HCT116 (cell line): ENCODE data around the gene FGGY. TPM values are rescaled to one million over a fixed set of nuclear protein-coding genes. Genes with fewer than 3 reads are reported as not detected.

Source experiments
- ATAC-seq: fragments of 200-7000 bp; cut with Tn5 transposase; 2 replicates; pipeline ENCODE4 v1.9.1; 2020; ENCODE audit warnings: mild to moderate bottlenecking, moderate library complexity
- BruUV-seq: library from RNA; stranded (reverse); fragments of 400-500 nt; replicated peaks from 2 replicates; lab custom pipeline; 2021; lab: Mats Ljungman, UMichigan
- CTCF ChIA-PET: fragments of 300-600 bp; sonication (Branson Sonifier 250); formaldehyde crosslinking; loops from one replicate; lab custom pipeline; 2021; ENCODE audit warnings: antibody characterized with exemption; lab: Charles Lee
- POLR2A ChIA-PET: fragments of 300-600, 350-600 bp; sonication (Branson Sonifier 250); formaldehyde crosslinking; loops from one replicate; lab custom pipeline; 2021; ENCODE audit warnings: antibody characterized with exemption; lab: Charles Lee
- RAD21 ChIA-PET, 2 experiments: fragments of 300-600 bp; sonication (Branson Sonifier 250); formaldehyde crosslinking; loops; one replicate each; lab custom pipeline; 2023; ENCODE audit warnings: low total read pairs in 2 of 2; ENCODE audit not compliant: uncharacterized antibody in 2 of 2, unreplicated experiment in 2 of 2, low non-redundant PET in 1 of 2; lab: Charles Lee
- DNase-seq: peaks from one replicate; pipeline ENCODE4 v3.0.0-alpha.2; 2010; ENCODE audit warnings: low read depth, low spot score
- H2AFZ ChIP-seq: fragments of 200-600 bp; shearing (Covaris generic), sonication (generic); 2 replicates; pipeline ENCODE4 v1.6.1; 2017; ENCODE audit warnings: low read depth, mixed run types, mixed read lengths, antibody characterized with exemption, low read length; ENCODE audit not compliant: poor library complexity, severe bottlenecking
- H3K27ac ChIP-seq: 2 replicates; pipeline ENCODE4 v1.5.1; 2012; ENCODE audit warnings: low read depth, low read length
- H3K27me3 ChIP-seq: fragments of 200-600 bp; sonication (generic); 2 replicates; pipeline ENCODE4 v1.6.1; 2016; ENCODE audit warnings: mixed run types, low read length, mixed read lengths; ENCODE audit not compliant: insufficient read depth
- H3K36me3 ChIP-seq, 2 experiments: fragments of 200-500 bp in 1 of 2; fragments of 200-600 bp in 1 of 2; sonication (Bioruptor generic) in 1 of 2; sonication (generic) in 1 of 2; 2 replicates each; pipeline versions ENCODE4 v1.5.1 to v1.6.1; 2014 to 2016; ENCODE audit warnings: low read length in 2 of 2, inconsistent platforms in 1 of 2, mixed read lengths in 1 of 2, mixed run types in 1 of 2; ENCODE audit not compliant: insufficient read depth in 2 of 2, control insufficient read depth in 1 of 2
- H3K4me1 ChIP-seq, 2 experiments: fragments of 200-600 bp in 1 of 2; sonication (generic) in 1 of 2; 2 replicates each; pipeline versions ENCODE4 v1.5.1 to v1.6.1; 2012 to 2017; ENCODE audit warnings: low read length in 2 of 2, inconsistent platforms in 1 of 2, mild to moderate bottlenecking in 1 of 2, mixed read lengths in 1 of 2, mixed run types in 1 of 2, moderate library complexity in 1 of 2; ENCODE audit not compliant: insufficient read depth in 2 of 2, control insufficient read depth in 1 of 2
- H3K4me2 ChIP-seq: fragments of 200-600 bp; sonication (generic); 2 replicates; pipeline ENCODE4 v1.6.1; 2017; ENCODE audit warnings: mixed run types, low read length, mixed read lengths
- H3K4me3 ChIP-seq, 2 experiments: fragments of 200-600 bp in 1 of 2; sonication (generic) in 1 of 2; replicated peaks in 1 of 2; 2 replicates each; pipeline ENCODE4 v1.5.1; 2011 to 2016; ENCODE audit warnings: low read length in 2 of 2, control low read depth in 1 of 2, low read depth in 1 of 2, mild to moderate bottlenecking in 1 of 2, mixed read lengths in 1 of 2, mixed run types in 1 of 2
- H3K79me2 ChIP-seq: fragments of 200-600 bp; sonication (generic); 2 replicates; pipeline ENCODE4 v1.6.1; 2017; ENCODE audit warnings: mild to moderate bottlenecking, mixed run types, low read length, moderate library complexity, mixed read lengths; ENCODE audit not compliant: insufficient read depth
- H3K9ac ChIP-seq: fragments of 200-600 bp; sonication (generic); 2 replicates; pipeline ENCODE4 v1.6.1; 2016; ENCODE audit warnings: low read length, mixed read lengths
- H3K9me2 ChIP-seq: fragments of 200-600 bp; sonication (generic), shearing (Covaris generic); 2 replicates; pipeline ENCODE4 v1.6.1; 2017; ENCODE audit warnings: mixed run types, mild to moderate bottlenecking, moderate library complexity; ENCODE audit not compliant: insufficient read depth
- H3K9me3 ChIP-seq, 2 experiments: fragments of 200-500 bp in 1 of 2; fragments of 200-600 bp in 1 of 2; sonication (Bioruptor generic) in 1 of 2; sonication (generic) in 1 of 2; 2 replicates each; pipeline ENCODE4 v1.6.1; 2014 to 2017; ENCODE audit warnings: low read length in 2 of 2, mixed read lengths in 2 of 2, inconsistent platforms in 1 of 2, low read depth in 1 of 2, mild to moderate bottlenecking in 1 of 2, mixed run types in 1 of 2, moderate library complexity in 1 of 2; ENCODE audit not compliant: control insufficient read depth in 1 of 2, insufficient read depth in 1 of 2
- H4K20me1 ChIP-seq: fragments of 200-600 bp; sonication (generic), shearing (Covaris generic); 2 replicates; pipeline ENCODE4 v1.6.1; 2017; ENCODE audit warnings: mixed run types, mild to moderate bottlenecking, moderate library complexity; ENCODE audit not compliant: insufficient read depth
- CEBPB ChIP-seq: IDR thresholded peaks from 2 replicates; pipeline ENCODE4 v1.6.1; 2012; ENCODE audit warnings: low read depth
- CTCF ChIP-seq, 3 experiments: fragments of 200-600 bp in 1 of 3; sonication (generic) in 1 of 3; IDR thresholded peaks in 2 of 3; conservative IDR thresholded peaks in 1 of 3; 2 replicates each; pipeline ENCODE4 v1.5.1; 2012 to 2017; ENCODE audit warnings: low read depth in 2 of 3, low read length in 2 of 3, antibody characterized with exemption in 1 of 3, borderline replicate concordance in 1 of 3, control low read depth in 1 of 3, mild to moderate bottlenecking in 1 of 3, mixed read lengths in 1 of 3, mixed run types in 1 of 3, moderate library complexity in 1 of 3; ENCODE audit not compliant: insufficient read depth in 1 of 3
- EZH2 ChIP-seq: fragments of 200-600 bp; sonication (generic); IDR thresholded peaks from 2 replicates; pipeline ENCODE4 v1.6.1; 2017; ENCODE audit warnings: antibody characterized with exemption, mixed run types
- FOSL1 ChIP-seq: IDR thresholded peaks from 2 replicates; pipeline ENCODE4 v1.6.1; 2012; ENCODE audit warnings: low read depth
- MAX ChIP-seq: IDR thresholded peaks from 2 replicates; pipeline ENCODE4 v1.6.1; 2012
- POLR2AphosphoS5 ChIP-seq: IDR thresholded peaks from 2 replicates; pipeline ENCODE4 v1.6.1; 2011; ENCODE audit warnings: mild to moderate bottlenecking, low read depth, low read length, moderate library complexity
- SIN3A ChIP-seq: IDR thresholded peaks from 2 replicates; pipeline ENCODE4 v1.6.1; 2012; ENCODE audit warnings: low read depth
- ZNF274 ChIP-seq: fragments of 200-500 bp; sonication (Bioruptor generic); IDR thresholded peaks from 2 replicates; pipeline ENCODE4 v1.6.1; 2014; ENCODE audit warnings: mild to moderate bottlenecking, low read depth, low read length, inconsistent platforms
- intact Hi-C: fragments of 100-400 bp; cut with micrococcal nuclease; formaldehyde crosslinking; loops from 2 replicates; pipeline ENCODE4 v1.10.0; 2022
- total RNA-seq: library from RNA; stranded (reverse); gene quantifications from one replicate; pipeline ENCODE4 v1.2.1, GENCODE V29; 2021; ENCODE audit not compliant: unreplicated experiment

FGGY gene
- total RNA-seq, 1 experiment from 2014 or later: 10.6 TPM

- no peak for TF ChIP-seq CTCF (IDR thresholded peaks at IDR 0.05 in 2 of 3, conservative IDR thresholded peaks at IDR 0.05 in 1 of 3; ENCODE audit: borderline replicate concordance in 1 of 3, insufficient read depth in 1 of 3, low read depth in 2 of 3, low read length in 2 of 3)
Measured at GRCh38 chr1:59714966-59715365, 418.1 kb downstream of the FGGY start (continued).

- Histone ChIP-seq H3K36me3 (no peaks in the 10 kb centered on the region), H3K9me3 (no peaks in the 10 kb centered on the region), H3K79me2 (no peaks in the 10 kb centered on the region), H4K20me1 (no peaks in the 10 kb centered on the region), H3K27ac (no peak overlapping the region), H3K4me1 (no peaks in the 10 kb centered on the region), H3K27me3 (no peaks in the 10 kb centered on the region), H3K9me2 (no peaks in the 10 kb centered on the region), H2AFZ (no peak overlapping the region), H3K4me2 (no peak overlapping the region), H3K9ac (no peak overlapping the region), H3K4me3 (no peak overlapping the region)
- CTCF ChIA-PET: no interaction called here
- DNase-seq (no peak), ATAC-seq (no peak)
- RAD21 ChIA-PET: no interaction called here
- POLR2A ChIA-PET: no interaction called here
- intact Hi-C loops: no loop called here
- TF ChIP-seq FOSL1 (no peak), EZH2 (no peak), ZNF274 (no peak), POLR2AphosphoS5 (no peak), SIN3A (no peak), CEBPB (no peak), MAX (no peak)
- no TSS peak for BruUV-seq
Measured at GRCh38 chr1:59716832-59717231, 419.9 kb downstream of the FGGY start.
